Measurements from ENCODE around the gene SGSM1.

SGSM1 gene

DNA sequence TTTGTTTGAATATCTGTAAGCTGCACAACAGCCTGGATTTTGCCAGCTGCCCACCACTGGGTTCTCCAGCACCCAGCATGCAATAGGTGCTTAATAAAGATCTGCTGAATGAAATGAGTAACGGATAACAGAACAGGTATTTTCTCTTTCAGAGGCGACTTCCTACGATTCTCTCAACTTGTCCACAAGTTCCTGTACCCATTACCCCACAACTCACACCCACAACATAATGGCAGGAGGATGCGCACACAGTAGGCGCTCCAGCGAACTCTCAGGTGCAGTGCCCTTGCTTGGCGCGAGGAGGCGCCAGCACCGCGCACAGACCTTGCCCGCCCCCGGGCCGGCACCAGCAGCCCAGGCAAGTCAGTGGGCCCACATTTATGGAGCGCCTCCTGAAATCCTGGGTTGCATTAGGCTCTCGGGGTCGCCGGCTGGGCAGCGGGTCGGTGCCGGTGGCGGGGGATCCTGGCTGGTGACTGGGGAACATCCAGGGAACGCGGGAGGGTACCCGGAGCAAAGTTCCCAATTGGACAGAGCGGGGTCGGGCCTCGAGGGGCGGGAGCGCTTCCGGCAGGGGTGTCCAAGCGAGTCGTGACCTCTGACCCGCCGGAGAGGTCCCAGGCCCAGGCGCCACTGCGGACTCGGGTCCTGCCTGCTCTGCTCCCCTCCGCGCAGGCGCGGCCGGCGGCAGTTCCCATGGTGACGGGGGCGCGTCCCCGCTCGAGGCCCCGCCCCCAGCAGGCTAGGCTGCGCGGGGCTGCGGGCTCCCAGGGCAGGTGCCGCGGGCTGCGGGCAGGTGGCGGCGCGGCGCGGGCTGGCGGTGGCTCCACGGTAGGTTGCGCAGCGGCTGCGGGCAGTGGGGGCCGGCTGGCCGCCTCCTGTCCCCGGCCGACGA, 146.2 kb downstream of the SGSM1 start, which contains the start of gene KIAA1671:
KIAA1671 (plus strand) TSS at position 775 of the 895 bp plus-strand sequence. CDS start 75,284 bp downstream, outside the sequence.
- DNase-seq (ENCODE audit: low read depth) = no peak

DNA sequence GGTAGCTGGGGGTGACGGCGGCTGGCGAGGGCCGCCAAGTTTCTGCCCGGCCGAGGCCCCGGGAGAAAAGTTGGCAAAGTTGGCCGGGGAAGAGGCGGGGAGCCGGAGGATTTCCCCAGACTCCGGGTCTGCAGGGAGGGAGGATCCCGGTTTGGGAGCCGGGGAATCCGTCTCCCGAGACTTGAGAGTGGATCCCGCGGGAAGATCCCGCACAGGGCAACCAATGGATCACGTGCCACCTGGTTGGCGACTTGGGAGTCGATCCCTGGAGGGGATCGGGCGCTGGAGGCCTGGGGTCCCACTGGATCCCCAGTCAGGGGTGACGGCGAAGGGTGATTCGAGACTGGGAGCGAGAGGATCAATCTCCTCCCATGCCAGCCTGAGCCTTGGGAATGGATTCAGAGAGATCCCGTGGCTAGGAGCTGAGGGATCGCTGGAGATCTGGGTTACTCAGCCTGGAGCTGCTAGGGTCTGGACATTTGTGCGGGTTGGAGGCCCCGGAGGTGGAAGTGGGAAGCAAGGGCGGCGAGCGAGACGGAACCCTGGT, 146.9 kb downstream of the SGSM1 start:
- peak; percentile 32 for DNase-seq (ENCODE audit: low read depth)

DNA sequence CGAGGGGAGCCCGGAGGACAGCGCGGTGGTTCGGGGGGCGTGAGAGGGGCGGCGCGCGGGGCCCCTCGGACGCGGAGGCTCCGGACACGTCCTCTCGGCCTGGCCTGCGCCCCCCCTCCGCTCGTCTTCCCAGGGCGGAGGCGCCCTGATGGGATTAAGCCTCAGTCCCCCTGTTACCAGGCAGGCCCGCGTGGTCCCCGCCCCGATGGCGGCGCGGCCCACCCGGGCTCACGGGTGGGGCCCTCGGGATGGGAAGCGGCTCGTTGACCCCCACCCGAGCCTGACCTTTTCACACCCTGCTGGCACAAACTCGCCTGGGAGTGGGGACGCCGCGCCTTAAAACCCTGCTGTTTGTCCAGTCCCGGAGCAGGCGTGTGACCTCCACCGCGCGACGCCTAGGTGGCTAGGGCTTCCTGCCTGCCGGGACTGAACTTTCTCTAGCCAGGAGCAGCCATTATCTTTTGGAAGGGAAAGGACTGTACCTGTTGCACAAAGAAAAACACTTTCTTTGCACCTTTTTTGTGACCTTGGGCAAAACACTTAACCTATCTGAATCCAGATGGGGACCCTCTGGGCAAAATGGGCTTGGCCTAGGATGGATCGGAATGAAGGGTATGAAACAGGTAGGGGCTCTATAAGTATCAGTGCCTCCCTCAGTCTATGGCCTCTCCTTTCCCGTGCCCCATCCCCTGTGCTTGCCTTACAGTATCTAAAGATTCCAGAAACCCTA, 147.5 kb downstream of the SGSM1 start:
- no peak for DNase-seq (ENCODE audit: low read depth)

DNA sequence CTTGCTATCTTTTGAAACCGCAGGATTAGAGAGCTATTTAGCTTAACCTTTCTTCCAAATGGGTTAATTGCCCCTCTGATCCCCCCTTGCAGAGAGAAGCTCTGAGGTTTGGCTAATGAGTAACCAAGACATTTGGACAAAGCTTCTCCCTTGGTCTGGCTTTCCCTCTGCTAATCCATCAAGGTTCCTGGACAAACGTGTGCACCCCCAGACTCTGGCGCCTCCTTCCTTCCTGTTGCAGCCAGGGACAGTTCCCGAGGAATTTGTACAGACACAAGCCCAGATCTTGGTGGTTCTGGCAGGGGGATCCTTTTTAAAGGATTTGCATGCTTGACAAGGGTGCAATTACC, 148.1 kb downstream of the SGSM1 start:
- DNase-seq (ENCODE audit: low read depth) = no peak

DNA sequence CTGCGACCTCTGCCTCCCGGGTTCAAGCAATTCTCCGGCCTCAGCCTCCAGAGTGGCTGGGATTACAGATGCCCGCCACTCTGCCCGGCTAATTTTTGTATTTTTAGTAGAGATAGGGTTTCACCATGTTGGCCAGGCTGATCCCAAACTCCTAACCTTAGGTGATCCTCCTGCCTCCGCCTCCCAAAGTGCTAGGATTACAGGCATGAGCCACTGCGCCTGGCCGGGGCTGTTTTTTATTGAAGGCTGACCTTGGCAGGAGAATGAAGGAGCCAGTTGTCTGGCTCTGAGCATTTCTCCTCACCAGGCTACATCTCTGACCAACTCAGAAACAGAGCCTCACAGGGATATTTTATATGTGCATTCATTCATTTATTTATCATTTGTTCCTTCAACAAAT, 148.8 kb downstream of the SGSM1 start:
- DNase-seq (ENCODE audit: low read depth) = no peak

DNA sequence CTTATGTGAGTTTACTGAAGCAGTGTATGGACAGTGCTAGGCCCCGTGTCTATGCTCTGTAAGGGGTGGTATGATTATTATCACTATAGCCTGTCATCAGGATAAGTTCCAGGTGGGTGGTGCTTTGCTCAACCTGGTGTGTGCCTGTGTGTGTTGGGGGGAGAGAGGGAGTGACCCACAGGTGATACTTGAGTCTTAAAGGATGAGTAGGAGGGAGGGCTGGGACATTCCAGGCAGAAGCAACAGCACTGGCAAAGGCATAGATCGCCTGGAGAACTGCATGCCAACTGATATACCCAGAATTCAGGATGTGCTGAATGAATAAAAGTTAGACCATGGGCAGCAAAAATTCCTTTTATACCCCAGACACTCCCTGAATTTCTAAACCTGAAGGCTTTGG, 151.0 kb downstream of the SGSM1 start:
- no peak for DNase-seq (ENCODE audit: low read depth)

DNA sequence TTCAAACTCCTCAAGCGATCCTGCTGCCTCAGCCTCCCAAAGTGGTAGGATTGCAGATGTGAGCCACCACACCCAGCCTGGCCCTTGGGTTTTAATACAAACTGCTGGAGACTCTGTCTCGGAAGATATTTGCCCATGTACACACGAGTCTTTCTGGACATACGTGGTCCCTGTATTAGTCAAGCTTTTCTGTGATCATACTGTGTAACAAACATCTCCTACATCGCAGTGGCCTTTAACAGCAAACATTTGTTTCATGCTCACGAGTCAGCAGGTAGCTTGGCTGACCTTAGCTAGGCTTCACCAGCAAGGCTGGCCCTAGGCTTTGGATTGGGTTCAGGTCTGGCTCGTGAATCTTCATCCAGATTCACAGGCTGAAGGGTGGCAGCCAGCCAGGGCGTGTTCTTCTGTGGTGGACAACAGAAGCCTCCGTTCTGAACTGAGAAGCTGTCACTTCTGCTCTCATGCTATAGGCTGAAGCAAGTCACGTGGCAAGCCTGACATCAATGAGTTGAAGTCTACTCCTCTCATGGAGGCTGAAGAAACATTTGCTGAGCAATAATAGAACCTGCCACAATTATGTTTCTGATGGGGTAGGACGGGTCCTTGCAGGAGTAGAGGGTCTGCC, 155.3 kb downstream of the SGSM1 start:
- DNase-seq (ENCODE audit: low read depth) = no peak

DNA sequence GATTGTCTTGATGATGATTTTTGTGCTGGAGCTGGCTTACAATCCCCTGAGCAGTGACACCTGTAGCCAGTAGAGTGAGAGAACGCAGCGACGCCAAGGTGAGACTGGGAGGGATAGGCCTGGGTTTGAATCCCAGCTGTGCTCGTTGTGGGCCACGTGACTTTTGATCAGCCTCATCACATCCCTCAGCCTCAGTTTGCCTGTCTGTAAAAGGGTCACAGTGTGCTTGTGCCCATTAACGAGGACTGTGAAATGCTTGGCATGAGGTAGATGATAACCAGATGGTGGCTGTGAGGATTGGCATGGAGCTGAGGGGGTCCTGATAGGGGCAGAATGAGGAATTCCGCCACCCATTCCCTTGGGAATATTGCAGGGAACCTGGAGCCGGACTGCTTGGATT, 156.1 kb downstream of the SGSM1 start:
- no peak for DNase-seq (ENCODE audit: low read depth)

DNA sequence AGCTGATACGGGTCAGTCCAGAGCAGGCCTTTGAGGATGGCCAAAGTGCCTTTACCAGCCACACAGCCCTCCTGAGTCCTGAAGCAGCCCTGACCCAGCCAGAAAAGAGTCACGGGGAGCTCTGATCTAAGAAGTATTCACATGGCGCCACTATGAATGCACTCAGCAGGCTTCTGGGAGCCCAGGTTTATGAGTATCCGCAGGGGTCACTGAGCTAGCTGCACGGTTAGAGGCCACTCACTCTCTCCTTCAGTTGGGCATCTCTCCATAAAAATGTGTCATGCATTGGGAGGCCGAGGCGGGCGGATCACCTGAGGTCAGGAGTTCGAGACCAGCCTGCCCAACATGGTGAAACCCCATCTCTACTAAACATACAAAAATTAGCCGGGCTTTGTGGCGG, 156.8 kb downstream of the SGSM1 start:
- DNase-seq (ENCODE audit: low read depth) = no peak

DNA sequence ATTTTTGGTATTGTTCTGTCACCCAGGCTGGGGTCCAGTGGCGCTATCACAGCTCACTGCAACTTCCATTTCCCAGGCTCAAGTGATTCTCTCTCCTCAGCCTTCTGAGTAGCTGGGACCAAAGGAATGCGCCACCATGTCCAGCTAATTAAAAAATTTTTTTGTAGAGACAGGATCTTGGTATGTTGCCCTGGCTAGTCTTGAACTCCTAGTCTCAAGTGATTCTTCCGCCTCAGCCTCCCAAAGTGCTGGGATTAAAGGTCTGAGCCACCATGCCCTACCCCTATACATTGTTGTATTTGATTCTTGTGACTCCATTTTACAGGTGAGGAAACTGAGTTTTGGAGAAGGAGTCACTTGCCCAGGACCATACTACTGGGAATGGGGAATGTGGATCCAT, 158.4 kb downstream of the SGSM1 start:
- DNase-seq (ENCODE audit: low read depth) = no peak

DNA sequence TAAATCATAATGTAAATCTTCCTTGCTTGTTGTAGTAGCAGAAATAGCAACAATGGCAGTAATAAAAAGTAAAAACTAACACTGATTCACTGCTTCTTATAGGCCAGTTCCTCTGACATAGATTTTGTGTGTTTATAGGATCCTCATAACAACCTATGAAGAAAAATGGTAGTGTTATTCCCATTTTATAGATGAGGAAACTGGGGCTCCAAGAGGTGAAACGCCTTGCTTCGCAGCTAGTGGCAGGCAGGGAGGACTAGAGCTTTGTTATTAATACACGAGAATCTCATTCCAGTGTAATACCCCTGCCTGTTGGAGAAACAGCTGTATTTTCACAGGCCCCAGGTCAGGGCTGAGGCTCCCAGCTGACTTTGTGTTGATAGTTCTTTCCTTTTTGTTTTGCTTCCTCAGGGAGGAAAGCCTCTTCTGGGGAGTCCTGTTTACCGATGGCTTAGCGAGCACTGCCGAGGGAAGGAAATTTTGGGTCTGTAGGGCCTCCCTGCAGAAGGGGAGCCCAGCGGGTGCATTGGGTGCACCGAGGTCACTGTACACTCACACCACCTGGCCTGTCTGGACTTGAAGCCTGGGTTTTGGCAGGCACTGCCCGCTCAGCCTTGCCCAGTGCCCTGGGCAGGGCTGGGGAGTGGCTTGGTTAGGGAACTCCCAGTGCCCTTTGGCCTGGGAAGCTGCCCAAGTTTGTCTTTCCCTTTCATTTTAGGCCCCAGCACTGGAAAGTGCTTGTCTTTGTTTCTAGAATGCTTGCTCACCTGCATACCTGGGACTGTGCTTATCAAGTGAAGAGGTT, 160.0 kb downstream of the SGSM1 start:
- no peak for DNase-seq (ENCODE audit: low read depth)

DNA sequence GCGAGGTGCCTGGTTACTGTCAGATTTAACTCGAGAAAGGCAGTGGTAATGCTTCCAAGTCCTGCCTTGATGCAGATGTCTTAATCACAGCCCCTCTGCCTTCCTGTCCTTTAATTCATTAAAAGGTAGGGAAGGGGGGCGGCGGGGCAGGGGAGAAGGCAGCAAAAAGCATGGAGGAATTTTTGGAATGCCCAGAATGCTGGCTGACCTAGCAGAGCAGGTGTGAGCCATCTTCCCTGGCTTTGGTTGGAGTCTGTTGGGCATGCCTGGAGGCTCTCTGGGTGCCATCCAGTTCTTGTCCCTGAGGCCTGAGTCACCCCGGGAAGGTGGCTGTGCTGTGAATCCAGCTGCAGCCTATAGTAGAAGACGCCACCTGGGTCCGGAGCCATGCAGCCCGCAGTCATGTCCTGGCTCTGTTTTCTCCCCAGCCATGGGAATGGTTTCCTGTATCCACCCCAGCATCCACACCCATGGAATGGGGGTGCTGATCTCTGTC, 162.1 kb downstream of the SGSM1 start:
- no peak for DNase-seq (ENCODE audit: low read depth)

DNA sequence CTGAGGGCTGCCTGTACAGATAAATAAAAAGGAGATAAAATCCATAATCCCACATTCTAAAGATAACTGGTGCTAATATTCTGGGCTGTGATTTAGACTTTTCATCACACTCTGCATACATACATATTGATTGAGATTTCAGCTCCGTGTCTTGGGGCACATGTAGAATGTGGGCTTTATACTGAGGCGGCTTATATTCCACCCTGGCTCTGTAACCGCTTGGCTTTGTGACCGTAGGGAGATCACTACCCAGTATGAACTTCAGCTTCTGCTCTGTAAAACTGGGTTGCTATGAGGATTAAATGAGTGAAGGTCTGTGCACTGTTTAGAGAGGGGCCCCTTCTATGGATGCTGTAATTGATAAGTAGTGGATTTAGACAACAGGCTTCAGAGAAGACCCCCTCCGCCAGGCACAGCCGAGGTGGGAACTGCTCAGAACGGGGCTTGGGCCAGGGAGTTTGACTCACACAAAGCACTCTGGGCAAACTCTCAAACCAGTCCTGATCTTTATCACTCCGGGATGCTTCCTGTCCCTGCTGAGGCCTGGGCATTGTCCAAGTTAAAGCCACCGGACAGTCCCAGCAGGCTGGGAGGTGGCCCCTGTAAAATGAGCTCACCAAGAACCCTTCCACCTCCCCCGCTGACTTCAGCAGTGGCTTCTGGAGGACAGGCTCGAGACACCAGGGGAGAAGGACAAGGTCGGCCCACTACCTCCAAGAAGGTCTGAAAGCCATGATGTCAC, 163.7 kb downstream of the SGSM1 start:
- DNase-seq (ENCODE audit: low read depth) = no peak

DNA sequence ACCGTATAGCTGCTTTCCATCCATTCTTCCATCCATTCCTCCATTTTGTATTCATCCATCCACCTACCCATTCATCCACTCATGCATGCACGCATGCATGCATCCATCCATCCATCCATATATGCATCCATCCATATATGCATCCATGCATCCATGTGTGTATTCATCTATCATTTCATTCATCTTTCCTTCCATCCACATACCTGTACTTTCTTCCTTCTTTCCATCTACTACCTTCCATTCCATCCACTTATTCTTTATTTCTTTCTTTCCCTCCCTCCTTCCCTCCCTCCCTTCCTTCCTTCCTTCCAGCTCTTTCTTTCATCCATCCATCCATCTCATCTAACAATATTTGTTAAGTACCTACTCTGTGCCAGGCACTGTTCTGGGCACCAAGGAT, 166.4 kb downstream of the SGSM1 start:
- DNase-seq (ENCODE audit: low read depth) = no peak

DNA sequence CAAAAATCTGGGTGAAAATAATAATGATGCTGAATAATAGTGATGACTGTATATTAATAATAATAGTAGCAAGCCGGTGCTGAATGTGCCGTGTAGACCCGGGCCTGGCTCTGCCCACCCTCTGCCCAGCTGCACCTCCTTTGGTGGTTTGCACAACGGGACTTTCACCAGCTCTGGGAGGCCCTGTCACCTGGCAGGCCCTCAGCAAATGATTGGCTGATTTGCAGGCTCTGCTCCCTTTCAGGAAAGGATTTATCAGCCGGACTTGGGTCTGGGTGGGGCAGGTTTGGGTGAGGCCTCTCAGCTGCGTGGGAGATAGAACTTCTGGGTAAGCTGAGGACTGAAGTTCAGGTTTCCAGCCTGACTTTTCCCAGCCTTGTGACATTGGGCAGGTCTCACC, 167.9 kb downstream of the SGSM1 start:
- no peak for DNase-seq (ENCODE audit: low read depth)

DNA sequence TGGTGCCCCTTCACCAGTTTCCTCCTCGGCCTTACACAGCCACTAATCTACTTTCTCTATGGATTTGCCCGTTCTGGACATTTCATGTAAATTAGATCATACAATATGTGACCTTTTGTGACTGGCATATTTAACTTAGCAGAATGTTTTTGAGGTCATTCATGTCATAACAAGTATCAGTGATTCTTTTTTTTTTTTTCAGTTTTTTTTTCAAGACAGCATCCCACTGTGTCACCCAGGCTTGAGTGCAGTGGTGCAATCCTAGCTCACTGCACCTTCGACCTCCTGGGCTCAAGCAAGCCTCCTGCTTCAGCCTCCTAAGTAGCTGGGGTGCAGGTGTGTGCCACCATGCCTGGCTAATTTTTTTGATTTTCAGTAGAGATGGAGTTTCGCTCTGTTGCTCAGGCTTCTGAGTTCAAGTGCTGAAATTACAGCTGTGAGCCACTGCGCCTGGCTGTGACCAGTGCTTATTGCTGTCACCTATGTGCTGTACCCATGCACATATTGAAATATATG, 169.2 kb downstream of the SGSM1 start:
- no peak for DNase-seq (ENCODE audit: low read depth)

DNA sequence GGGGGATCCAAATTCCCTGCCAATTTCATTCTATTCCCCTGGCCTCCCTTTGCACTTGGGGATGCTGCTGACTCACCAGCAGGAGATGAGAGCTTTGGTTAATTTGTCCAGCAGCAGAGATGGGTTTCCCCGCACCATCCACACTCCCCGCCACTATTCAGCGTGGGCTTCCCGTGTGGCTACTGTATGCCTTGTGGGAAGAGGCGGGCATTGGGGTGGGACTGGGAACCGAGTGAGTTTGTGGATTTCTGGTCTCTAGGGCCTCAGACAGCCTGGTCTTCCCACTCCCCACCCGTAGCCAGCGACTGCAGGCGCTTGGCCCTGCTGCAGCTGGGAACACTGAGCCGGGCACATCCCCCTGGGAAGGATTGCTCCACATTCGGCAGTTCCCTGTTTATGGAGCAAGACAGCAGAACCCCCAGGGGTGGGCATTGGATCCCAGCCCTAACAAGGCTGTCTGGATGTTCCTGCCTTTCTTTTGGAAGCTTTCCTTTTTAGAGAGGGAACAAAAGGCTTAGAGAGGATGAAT, 169.9 kb downstream of the SGSM1 start:
- DNase-seq (ENCODE audit: low read depth) = no peak

DNA sequence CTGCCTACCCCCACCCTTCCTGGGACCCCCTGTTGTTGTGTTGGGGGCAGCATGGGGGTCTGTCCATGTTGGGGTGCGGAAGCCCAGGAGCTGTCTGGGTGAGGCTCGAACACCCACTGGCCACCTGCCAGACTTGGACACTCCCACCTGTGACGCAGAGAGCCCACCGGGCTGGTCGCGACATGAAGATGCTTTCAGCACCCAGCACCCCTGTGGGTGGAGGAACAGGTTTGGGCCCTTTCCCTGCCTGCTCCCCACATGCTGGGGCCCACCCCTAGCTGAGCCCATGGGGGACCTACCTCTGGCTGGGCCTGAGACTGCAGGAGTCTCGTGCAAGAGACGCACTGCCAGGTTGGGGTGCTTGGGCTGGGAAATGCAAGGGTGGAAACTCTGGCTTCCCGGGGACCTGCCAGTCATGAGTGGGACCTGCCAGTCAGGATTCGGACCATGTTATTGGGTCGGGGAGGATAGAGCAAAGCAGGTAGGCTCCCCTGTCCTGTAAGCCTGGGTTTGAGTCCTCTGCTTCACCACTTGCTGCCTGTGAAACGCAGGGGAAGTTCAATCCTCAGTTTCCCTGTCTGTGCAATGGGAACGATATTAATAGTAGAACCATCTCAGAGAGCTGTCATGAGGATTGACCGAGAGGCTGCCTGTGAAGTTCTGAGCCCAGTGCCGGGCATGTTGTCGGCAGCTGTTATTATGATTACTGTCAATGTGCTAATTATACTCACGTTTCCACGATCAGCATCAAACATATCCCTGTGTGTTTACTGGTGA, 170.6 kb downstream of the SGSM1 start:
- no peak for DNase-seq (ENCODE audit: low read depth)

Data from HS-5 (cell line).